Non-pigmented ciliary epithelial cell (primary cell): ENCODE data around the gene MPP1.

ENCODE experiments used
- DNase-seq: peaks from one replicate; pipeline ENCODE4 v3.0.0-alpha.2; 2010; ENCODE audit warnings: low read depth

MPP1 gene

GRCh38 chrX:154812341-154813101 is 7.2 kb upstream of the MPP1 start:
- no peak for DNase-seq

GRCh38 chrX:154809939-154810665 is 4.8 kb upstream of the MPP1 start:
- DNase-seq = no peak

- no peak for DNase-seq
Measured at GRCh38 chrX:154806837-154807501, 1.7 kb upstream of the MPP1 start.

- DNase-seq = no peak
Measured at GRCh38 chrX:154805696-154806091, 409 bp upstream of the MPP1 start.

- DNase-seq = no peak
Measured at GRCh38 chrX:154804261-154804956, 876 bp downstream of the MPP1 start.

- DNase-seq = no peak
Measured at GRCh38 chrX:154802947-154803346, 2.3 kb downstream of the MPP1 start.

- DNase-seq = no peak
Measured at GRCh38 chrX:154800478-154801210, 4.6 kb downstream of the MPP1 start.

GRCh38 chrX:154799556-154800348 is 5.5 kb downstream of the MPP1 start:
- no peak for DNase-seq

- no peak for DNase-seq
Measured at GRCh38 chrX:154797006-154797405, 8.3 kb downstream of the MPP1 start.

GRCh38 chrX:154795016-154795415 is 10.3 kb downstream of the MPP1 start:
- DNase-seq = no peak

- DNase-seq = no peak
Measured at GRCh38 chrX:154793084-154793795, 12.0 kb downstream of the MPP1 start.

GRCh38 chrX:154791939-154792338 is 13.3 kb downstream of the MPP1 start:
- no peak for DNase-seq

GRCh38 chrX:154791467-154791866 is 13.8 kb downstream of the MPP1 start:
- no peak for DNase-seq

GRCh38 chrX:154785716-154786115 is 19.6 kb downstream of the MPP1 start:
- DNase-seq = no peak

GRCh38 chrX:154784149-154784995 is 20.9 kb downstream of the MPP1 start:
- DNase-seq = no peak

- no peak for DNase-seq
Measured at GRCh38 chrX:154780968-154781367, 24.3 kb downstream of the MPP1 start.

GRCh38 chrX:154779261-154779660 is 26.0 kb downstream of the MPP1 start:
- DNase-seq = no peak

GRCh38 chrX:154776753-154777152 is 28.5 kb downstream of the MPP1 start:
- DNase-seq = no peak
